Measurements from ENCODE around the gene EPN2. TPM values are rescaled to one million over a fixed set of nuclear protein-coding genes. Genes with fewer than 3 reads are reported as not detected.
"Not testable (repeated sequence)": the region's sequence is repeated elsewhere in the genome, so short reads cannot be mapped to it uniquely, and the experiment has no call there.

The EPN2 gene
- total RNA-seq: 41.6 TPM

GRCh38 chr17:19237139-19237388 is at the start of gene EPN2:
EPN2 (plus strand) TSS chr17:19237366; CDS start chr17:19283120, 45,754 bp downstream.
- not testable (repeated sequence) for DNase-seq

GRCh38 chr17:19187883-19188869 is 49.0 kb upstream of the EPN2 start:
- not testable (repeated sequence) for DNase-seq

- not testable (repeated sequence) for DNase-seq
Measured at GRCh38 chr17:19188870-19189708, 48.1 kb upstream of the EPN2 start.

- DNase-seq: not testable (repeated sequence)
Measured at GRCh38 chr17:19189781-19190405, 47.3 kb upstream of the EPN2 start.

GRCh38 chr17:19196382-19197204 is 40.6 kb upstream of the EPN2 start:
- not testable (repeated sequence) for DNase-seq

GRCh38 chr17:19202448-19202847 is 34.7 kb upstream of the EPN2 start:
- not testable (repeated sequence) for DNase-seq

- DNase-seq: not testable (repeated sequence)
Measured at GRCh38 chr17:19203429-19203828, 33.7 kb upstream of the EPN2 start.

GRCh38 chr17:19215074-19215860 is 21.9 kb upstream of the EPN2 start:
- DNase-seq: not testable (repeated sequence)

GRCh38 chr17:19216148-19216926 is 20.8 kb upstream of the EPN2 start:
- not testable (repeated sequence) for DNase-seq

GRCh38 chr17:19218914-19219313 is 18.3 kb upstream of the EPN2 start:
- DNase-seq: not testable (repeated sequence)

- not testable (repeated sequence) for DNase-seq
Measured at GRCh38 chr17:19219384-19219783, 17.8 kb upstream of the EPN2 start.

GRCh38 chr17:19220195-19220594 is 17.0 kb upstream of the EPN2 start:
- DNase-seq: not testable (repeated sequence)

GRCh38 chr17:19226610-19227588 is 10.3 kb upstream of the EPN2 start:
- DNase-seq: not testable (repeated sequence)

GRCh38 chr17:19234676-19235075 is 2.5 kb upstream of the EPN2 start:
- DNase-seq: not testable (repeated sequence)

GRCh38 chr17:19236351-19237138 is 621 bp upstream of the EPN2 start:
- not testable (repeated sequence) for DNase-seq

GRCh38 chr17:19237389-19238166 is 412 bp downstream of the EPN2 start:
- DNase-seq: no peak

- no peak for DNase-seq
Measured at GRCh38 chr17:19238167-19238505, 970 bp downstream of the EPN2 start.

Measured in skin of body (tissue), 2 donors.